ENCODE data around the gene MRPL16.
A peak's percentile ranks its signal among the peaks of the same experiment; 100 is the strongest.

MRPL16 gene

GRCh38 chr11:59770869-59771268, 39.7 kb downstream of the MRPL16 start:
- no peak for DNase-seq (ENCODE audit: low spot score)

GRCh38 chr11:59770319-59770718, 40.3 kb downstream of the MRPL16 start:
- no peak for DNase-seq (ENCODE audit: low spot score)

GRCh38 chr11:59769828-59770227, 40.8 kb downstream of the MRPL16 start:
- DNase-seq (ENCODE audit: low spot score): no peak

DNA sequence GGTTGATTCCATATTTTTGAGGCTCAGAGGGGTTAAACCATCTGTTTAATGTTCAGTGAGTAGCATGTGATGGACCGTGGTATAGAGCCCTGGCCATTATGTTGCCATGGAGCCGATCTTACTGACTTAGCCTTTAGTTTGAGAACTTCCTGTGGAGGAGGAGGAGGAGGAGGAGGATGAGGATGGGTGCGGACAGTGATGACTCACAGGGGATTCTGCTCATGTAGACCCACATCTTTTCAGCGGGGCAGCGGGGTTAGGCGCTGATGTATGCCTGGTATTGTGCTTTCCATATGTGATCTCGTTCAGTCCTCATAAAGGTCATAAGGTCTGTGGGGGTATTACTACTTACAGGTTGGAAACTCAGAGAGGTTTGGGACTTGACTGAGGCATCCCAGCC, 41.5 kb downstream of the MRPL16 start:
- no peak for DNase-seq (ENCODE audit: low spot score)

- no peak for DNase-seq (ENCODE audit: low spot score)
Observed at GRCh38 chr11:59767225-59767611, 43.4 kb downstream of the MRPL16 start.

DNA sequence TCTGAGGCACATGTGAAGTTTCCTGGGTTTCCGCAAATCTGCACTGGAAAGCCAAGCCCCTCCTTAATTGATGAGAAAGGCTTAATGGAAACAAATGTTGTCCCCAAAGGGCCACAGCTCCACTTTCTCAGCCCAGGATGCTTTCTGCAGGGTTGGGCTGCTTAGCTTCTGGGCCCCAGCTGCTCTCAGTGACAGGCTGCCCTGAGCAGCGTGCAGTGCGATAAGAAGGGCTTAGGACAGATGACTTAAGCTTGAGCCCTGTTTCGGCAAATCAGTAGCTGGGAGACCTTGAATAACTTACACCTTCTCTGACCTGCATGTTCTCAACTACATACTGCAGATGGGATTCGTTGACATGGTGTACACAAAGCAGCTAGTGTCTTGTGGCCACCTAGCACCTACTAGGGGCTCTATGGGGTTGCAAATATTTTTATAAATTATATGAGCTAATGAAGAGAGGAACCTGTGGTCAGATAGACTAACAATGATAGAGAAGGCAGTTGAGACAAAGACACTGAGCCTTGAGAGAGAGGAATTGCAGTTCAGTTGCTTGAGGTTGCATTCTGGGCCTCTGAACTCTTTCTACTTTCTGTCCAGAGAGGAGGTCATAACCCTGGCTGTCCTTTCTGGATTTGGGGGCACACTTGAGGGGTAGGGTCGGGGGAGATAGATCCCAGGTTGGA, 43.9 kb downstream of the MRPL16 start:
- DNase-seq (ENCODE audit: low spot score): no peak

DNA sequence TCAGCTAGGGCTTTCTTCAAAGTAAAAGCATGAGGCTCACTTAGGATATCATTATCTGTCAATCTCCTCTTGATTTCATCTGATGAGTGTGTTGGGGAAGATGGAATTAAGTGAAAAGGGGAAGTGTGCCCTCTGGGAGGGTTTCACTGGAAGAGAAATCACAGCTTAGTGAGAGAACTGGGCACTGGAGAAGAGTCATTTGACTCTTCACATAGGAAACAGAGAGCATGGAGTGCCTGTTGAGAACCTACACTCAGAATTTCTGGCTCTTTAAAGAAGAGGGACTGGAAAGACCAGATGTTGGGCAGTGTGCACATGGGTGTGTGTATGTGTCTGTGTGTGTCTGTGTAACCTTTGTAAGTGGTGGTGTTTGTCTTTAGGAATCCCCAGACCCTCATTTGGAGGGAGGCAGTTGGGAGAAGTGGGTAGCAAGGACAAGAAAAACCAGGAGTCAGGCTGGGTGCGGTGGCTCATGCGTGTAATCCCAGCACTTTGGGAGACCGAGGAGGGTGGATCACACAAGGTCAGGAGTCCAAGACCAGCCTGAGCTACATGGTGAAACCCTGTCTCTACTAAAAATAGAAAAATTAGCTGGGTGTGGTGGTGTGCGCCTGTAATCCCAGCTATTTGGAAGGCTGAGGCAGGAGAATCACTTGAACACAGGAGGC, 45.4 kb downstream of the MRPL16 start:
- DNase-seq (ENCODE audit: low spot score): no peak

- DNase-seq (ENCODE audit: low spot score): no peak
Observed at GRCh38 chr11:59761993-59762392, 48.6 kb downstream of the MRPL16 start.

- no peak for DNase-seq (ENCODE audit: low spot score)
Observed at GRCh38 chr11:59760771-59761170, 49.8 kb downstream of the MRPL16 start.

GRCh38 chr11:59759900-59760299, 50.7 kb downstream of the MRPL16 start:
- DNase-seq (ENCODE audit: low spot score): no peak

GRCh38 chr11:59758401-59759037, 52.1 kb downstream of the MRPL16 start:
- no peak for DNase-seq (ENCODE audit: low spot score)

DNA sequence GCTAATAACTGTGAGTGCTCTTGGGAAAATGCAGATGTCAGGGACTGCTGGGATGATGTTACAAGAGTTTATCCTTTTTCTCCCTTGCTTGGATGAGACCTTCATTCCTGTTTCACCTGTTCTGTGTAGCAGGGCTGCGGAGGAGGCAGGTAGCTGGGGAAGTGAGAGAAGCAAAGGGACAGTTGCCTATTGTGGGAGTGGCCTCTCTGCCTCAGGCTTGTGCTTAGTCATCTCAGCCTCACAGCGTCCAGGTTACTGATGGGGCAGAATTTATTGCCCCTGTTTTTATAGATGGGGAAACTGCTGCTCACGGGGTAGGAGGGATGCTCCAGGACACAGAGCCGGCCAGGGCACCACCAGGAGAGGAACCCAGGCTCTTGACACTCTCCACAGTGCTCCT, 53.7 kb downstream of the MRPL16 start:
- DNase-seq (ENCODE audit: low spot score): peak; percentile 28

DNA sequence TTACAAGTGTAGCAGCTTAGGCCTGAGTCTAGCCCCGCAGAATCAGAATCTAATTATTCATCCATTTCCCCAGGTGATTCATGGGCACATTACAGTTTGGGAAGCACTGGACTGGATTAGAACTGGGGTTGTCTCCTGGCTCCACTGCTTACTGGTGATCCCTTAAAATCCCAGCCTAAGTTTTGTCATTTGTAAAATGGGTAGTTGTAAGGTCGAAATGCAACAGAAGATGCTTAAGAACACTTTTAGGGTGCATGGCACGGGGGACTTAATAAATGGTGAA, 54.1 kb downstream of the MRPL16 start:
- no peak for DNase-seq (ENCODE audit: low spot score)
